ENCODE data around the gene C1QTNF12.
A peak's percentile ranks its signal among the peaks of the same experiment; 100 is the strongest.

C1QTNF12 gene

GRCh38 chr1:1291023-1291528 lies 44.6 kb upstream of the C1QTNF12 start:
- H3K27ac ChIP-seq = no peak overlapping the region
- no peak overlapping the region for H3K9ac ChIP-seq
- TF ChIP-seq, protein P1, sequence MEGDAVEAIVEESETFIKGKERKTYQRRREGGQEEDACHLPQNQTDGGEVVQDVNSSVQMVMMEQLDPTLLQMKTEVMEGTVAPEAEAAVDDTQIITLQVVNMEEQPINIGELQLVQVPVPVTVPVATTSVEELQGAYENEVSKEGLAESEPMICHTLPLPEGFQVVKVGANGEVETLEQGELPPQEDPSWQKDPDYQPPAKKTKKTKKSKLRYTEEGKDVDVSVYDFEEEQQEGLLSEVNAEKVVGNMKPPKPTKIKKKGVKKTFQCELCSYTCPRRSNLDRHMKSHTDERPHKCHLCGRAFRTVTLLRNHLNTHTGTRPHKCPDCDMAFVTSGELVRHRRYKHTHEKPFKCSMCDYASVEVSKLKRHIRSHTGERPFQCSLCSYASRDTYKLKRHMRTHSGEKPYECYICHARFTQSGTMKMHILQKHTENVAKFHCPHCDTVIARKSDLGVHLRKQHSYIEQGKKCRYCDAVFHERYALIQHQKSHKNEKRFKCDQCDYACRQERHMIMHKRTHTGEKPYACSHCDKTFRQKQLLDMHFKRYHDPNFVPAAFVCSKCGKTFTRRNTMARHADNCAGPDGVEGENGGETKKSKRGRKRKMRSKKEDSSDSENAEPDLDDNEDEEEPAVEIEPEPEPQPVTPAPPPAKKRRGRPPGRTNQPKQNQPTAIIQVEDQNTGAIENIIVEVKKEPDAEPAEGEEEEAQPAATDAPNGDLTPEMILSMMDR (conservative IDR thresholded peaks at IDR 0.05; ENCODE audit: low read depth, low read length) = no peak
- H3K4me3 ChIP-seq (IDR thresholded peaks at IDR 0.05; ENCODE audit: insufficient read depth, low read depth, low read length) = no peak overlapping the region
- no peaks in the 10 kb centered on the region for H3K36me3 ChIP-seq (ENCODE audit: insufficient read depth)
- peaks cover 31% of the 10 kb centered on the region for H3K27me3 ChIP-seq (ENCODE audit: insufficient read depth, low read depth)
- H3K4me2 ChIP-seq = peak overlapping the region; percentile 21; the same call in 1 of the 2 replicates
- peaks cover 22% of the 10 kb centered on the region for H3K4me1 ChIP-seq (ENCODE audit: low read depth, poor library complexity, severe bottlenecking)
- no peaks in the 10 kb centered on the region for H4K20me1 ChIP-seq (ENCODE audit: insufficient read depth)
- H2AFZ ChIP-seq (ENCODE audit: low read depth) = no peak overlapping the region
- H3K79me2 ChIP-seq (ENCODE audit: insufficient read depth, low read depth) = no peaks in the 10 kb centered on the region

DNA sequence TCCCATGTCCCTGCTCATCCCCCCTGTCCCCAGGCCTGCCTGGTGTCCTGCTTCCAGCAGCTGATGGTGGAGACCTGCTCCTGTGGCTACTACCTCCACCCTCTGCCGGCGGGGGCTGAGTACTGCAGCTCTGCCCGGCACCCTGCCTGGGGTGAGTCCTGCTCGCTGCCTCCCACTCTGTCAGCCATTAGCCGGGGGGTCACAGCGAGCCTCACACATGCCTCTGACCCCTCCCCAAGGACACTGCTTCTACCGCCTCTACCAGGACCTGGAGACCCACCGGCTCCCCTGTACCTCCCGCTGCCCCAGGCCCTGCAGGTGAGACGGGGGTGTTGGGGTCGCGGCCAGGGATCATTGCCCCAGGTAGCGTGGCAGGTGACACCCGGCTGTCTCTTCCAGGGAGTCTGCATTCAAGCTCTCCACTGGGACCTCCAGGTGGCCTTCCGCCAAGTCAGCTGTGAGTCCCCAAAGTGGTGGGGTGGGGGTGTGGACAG lies 43.8 kb upstream of the C1QTNF12 start:
- Histone ChIP-seq H3K4me2 (no peak overlapping the region), H3K4me1 (ENCODE audit: low read depth, poor library complexity, severe bottlenecking) (peaks cover 22% of the 10 kb centered on the region), H3K79me2 (ENCODE audit: insufficient read depth, low read depth) (no peaks in the 10 kb centered on the region), H2AFZ (ENCODE audit: low read depth) (no peak overlapping the region), H3K36me3 (ENCODE audit: insufficient read depth) (no peaks in the 10 kb centered on the region), H3K4me3 (IDR thresholded peaks at IDR 0.05; ENCODE audit: insufficient read depth, low read depth, low read length) (no peak overlapping the region), H3K27me3 (ENCODE audit: insufficient read depth, low read depth) (peaks cover 38% of the 10 kb centered on the region), H3K9ac (no peak overlapping the region), H4K20me1 (ENCODE audit: insufficient read depth) (no peaks in the 10 kb centered on the region), H3K27ac (no peak overlapping the region)
- TF ChIP-seq, protein P1 (conservative IDR thresholded peaks at IDR 0.05; ENCODE audit: low read depth, low read length) = peak; percentile 75

DNA sequence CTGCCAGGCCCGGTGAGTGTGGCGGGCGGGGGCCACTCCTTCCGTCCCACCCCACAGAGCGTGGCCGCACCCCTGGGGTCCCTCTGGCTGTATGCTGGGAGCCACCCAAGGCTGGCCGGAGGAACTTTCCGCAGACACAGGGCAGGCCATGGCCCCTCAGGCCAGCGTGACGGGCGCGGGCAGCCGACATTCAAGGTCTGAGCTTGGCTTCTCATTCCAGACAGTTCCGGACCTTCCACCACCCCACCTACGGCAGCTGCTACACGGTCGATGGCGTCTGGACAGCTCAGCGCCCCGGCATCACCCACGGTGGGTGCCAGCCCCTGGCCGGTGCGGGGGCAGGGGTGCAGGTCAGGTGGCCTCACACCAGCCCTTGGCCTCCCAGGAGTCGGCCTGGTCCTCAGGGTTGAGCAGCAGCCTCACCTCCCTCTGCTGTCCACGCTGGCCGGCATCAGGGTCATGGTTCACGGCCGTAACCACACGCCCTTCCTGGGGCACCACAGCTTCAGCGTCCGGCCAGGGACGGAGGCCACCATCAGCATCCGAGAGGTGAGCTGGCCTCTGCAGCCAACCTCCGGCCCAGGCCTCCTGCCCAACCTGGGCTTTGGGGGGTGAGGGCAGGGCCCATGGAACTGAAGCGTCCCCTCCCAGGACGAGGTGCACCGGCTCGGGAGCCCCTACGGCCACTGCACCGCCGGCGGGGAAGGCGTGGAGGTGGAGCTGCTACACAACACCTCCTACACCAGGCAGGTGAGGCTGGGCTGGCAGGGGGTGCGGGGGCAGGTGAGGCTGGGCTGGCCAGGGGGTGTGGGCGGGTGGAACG lies 41.0 kb upstream of the C1QTNF12 start:
- H3K4me3 ChIP-seq (IDR thresholded peaks at IDR 0.05; ENCODE audit: insufficient read depth, low read depth, low read length) = no peak overlapping the region

DNA sequence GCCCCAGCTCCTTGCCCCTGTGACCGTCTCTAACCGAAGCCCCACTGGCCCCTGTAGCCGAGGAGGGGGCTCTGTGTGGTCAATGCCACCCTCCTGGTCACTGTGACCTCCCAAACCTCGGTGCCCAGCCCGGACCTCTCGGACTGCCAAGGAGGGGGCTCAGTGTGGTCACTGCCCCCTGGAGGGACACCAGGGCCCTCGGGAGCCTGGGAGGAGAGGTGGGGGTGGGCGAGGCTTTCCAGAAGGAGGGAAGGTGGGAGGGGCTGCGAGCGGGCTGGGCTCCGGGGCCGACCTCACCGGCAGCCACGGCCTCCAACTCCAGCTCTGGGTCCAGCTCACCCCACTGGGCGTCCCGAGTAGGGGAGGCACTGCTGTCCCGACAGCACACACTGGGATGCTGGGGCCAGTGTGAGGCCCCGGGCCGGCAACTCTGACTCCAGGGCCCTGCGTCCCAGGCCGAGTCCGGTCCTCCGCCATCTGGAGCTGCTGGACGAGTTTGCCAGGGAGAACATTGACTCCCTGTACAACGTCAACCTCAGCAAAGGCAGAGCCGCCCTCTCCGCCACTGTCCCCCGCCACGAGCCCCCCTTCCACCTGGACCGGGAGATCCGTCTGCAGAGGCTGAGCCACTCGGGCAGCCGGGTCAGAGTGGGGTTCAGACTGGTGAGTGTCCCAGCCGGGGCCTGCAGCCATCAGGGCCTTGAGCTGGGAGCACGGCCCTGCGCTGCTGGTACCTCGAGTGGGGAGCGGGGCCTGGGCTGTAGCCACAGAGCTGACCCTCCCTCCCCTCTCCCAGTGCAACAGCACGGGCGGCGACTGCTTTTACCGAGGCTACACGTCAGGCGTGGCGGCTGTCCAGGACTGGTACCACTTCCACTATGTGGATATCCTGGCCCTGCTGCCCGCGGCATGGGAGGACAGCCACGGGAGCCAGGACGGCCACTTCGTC lies 40.1 kb upstream of the C1QTNF12 start:
- no peak overlapping the region for H3K27ac ChIP-seq
- H3K27me3 ChIP-seq (ENCODE audit: insufficient read depth, low read depth) = peaks cover 49% of the 10 kb centered on the region
- no peak overlapping the region for H3K4me3 ChIP-seq (IDR thresholded peaks at IDR 0.05; ENCODE audit: insufficient read depth, low read depth, low read length)
- no peaks in the 10 kb centered on the region for H3K79me2 ChIP-seq (ENCODE audit: insufficient read depth, low read depth)
- no peaks in the 10 kb centered on the region for H3K36me3 ChIP-seq (ENCODE audit: insufficient read depth)
- H3K4me1 ChIP-seq (ENCODE audit: low read depth, poor library complexity, severe bottlenecking) = peaks cover 19% of the 10 kb centered on the region
- H3K9ac ChIP-seq = no peak overlapping the region
- no peaks in the 10 kb centered on the region for H4K20me1 ChIP-seq (ENCODE audit: insufficient read depth)
- TF ChIP-seq, protein P1 (conservative IDR thresholded peaks at IDR 0.05; ENCODE audit: low read depth, low read length) = no peak
- H2AFZ ChIP-seq (ENCODE audit: low read depth) = no peak overlapping the region
- H3K4me2 ChIP-seq = no peak overlapping the region

More for the DNA sequence above, 41.0 kb upstream of the C1QTNF12 start:
- H3K4me2 ChIP-seq = no peak overlapping the region
- no peaks in the 10 kb centered on the region for H3K79me2 ChIP-seq (ENCODE audit: insufficient read depth, low read depth)
- TF ChIP-seq, protein P1 (conservative IDR thresholded peaks at IDR 0.05; ENCODE audit: low read depth, low read length) = no peak
- H4K20me1 ChIP-seq (ENCODE audit: insufficient read depth) = no peaks in the 10 kb centered on the region
- no peak overlapping the region for H3K27ac ChIP-seq
- H3K4me1 ChIP-seq (ENCODE audit: low read depth, poor library complexity, severe bottlenecking) = peaks cover 25% of the 10 kb centered on the region
- H3K9ac ChIP-seq = no peak overlapping the region
- peaks cover 44% of the 10 kb centered on the region for H3K27me3 ChIP-seq (ENCODE audit: insufficient read depth, low read depth)
- H3K36me3 ChIP-seq (ENCODE audit: insufficient read depth) = no peaks in the 10 kb centered on the region
- H2AFZ ChIP-seq (ENCODE audit: low read depth) = no peak overlapping the region
